ENCODE results near the gene LRG1.
"Not testable (repeated sequence)": the region's sequence is repeated elsewhere in the genome, so short reads cannot be mapped to it uniquely, and the experiment has no call there.

LRG1 gene

GRCh38 chr19:4553092-4553695 lies 13.4 kb upstream of the LRG1 start:
- DNase-seq (ENCODE audit: low read depth, low spot score): no peak

DNA sequence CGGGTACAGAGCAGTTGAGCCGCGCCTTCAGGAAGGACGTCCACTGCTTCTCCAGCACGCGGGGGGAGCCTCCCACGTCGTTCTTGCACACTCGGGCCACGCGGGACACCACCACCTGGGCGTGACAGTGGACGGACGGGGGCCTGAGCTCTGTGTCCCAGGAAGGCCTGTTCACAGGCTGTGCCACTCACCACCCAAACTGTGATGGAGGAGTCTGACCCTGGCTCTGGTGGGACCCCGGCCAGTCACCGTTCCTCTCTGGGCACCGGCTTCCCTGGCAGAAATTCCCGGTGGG lies 12.6 kb upstream of the LRG1 start:
- no peak for DNase-seq (ENCODE audit: low read depth, low spot score)

- DNase-seq (ENCODE audit: low read depth, low spot score): no peak
Measured at GRCh38 chr19:4550479-4551050, 10.7 kb upstream of the LRG1 start.

- DNase-seq (ENCODE audit: low read depth, low spot score): no peak
Measured at GRCh38 chr19:4550018-4550417, 10.2 kb upstream of the LRG1 start.

DNA sequence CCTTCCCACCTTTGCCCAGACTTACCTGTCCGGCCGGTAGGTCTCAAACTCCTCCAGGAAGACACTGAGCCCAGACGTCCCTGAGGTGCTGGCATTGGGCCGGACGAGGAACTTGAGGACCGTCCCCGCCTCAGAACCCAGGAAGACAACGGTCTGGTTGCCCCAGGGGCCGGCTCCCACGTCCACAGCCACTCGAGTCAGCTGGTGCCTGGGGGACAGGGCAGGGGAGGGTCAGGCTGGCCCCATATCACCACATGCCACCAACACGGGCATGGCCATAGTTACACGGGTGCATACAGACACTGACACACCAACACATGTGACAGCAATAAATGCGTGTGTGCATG lies 8.4 kb upstream of the LRG1 start:
- DNase-seq (ENCODE audit: low read depth, low spot score): no peak

DNA sequence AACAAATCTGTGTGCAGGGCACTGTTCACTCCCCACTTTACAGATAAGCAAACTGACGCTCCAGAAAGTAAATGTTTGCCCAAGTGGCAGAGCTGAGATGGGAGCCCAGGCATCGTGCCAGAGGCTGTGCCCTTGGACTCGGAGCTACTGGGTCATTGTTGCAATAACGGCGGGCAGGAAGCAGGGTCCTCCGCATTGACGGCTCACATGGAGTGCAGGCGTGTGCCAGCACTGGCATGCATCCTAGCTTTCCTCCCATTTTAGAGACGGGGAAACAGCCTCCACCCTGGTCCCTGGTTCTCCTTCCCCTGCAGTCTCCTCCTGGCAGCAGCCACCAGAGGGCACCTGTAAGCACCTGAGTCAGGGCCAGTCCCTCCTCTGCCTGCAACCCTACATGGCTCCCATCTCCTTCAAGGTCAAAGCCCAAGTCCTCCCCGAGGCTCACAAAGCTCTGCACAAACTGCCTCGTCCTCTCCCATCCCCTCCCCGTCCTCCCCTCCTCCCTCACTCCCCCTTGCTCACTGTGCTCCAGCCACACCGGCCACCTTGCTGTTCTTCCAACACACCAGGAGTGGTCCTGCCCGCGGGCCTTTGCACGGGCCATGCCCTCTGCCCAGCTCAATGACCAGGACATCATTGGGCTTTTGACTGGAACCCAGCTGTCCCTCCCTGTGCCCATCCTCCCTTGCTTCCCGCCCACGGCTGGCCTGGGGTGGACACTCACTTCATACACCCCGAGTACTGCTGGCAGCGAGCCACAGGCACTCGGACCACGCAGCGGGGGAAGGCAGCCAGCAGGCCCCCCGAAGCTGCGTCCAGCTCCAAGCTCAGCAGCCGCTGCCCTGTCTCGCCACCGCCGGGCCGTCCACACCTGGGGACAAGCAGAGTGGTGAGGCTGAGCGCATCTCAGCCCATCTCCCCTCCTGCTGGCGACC lies 7.7 kb upstream of the LRG1 start:
- DNase-seq (ENCODE audit: low read depth, low spot score): no peak

DNA sequence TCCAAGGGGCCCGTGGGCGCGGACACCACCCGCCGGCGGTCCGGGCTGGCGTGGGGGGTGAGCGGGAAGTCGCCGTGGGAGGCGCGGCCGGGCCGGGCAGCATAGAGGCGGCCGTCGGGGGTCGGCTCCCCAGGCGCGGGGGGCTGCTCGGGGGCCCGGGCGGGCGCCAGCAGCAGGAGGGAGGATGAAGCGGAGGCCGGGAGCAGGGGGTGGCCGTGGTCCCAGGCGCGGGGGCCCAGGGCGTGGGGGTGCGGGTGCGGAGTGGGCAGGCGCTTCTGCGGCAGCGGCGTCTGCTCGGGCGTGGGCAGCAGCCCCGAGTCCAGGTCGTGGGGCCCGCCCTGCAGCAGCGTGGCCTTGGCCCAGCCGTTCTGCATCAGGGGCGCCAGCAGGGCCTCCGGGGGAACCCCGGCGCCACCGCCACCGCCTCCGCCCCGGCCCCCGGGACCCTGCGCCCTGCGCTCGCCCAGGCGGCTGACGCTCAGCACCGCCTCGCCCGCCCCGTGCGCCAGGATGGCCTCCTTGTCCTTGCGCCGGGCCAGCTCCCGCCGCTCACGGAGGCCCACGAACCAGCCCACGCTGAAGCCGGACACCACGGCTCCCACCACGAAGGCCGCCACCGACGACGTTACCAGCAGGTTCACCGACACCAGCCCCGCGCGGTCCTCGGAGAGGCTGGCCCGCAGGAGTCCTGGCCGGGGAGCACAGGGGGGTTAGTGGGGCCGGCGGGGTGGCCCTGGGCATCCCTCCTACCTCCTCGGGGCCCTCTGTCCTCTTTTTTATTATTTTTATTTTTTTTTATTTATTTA lies 4.2 kb upstream of the LRG1 start:
- DNase-seq (ENCODE audit: low read depth, low spot score): no peak

- DNase-seq (ENCODE audit: low read depth, low spot score): no peak
Measured at GRCh38 chr19:4542896-4543841, 3.3 kb upstream of the LRG1 start.

DNA sequence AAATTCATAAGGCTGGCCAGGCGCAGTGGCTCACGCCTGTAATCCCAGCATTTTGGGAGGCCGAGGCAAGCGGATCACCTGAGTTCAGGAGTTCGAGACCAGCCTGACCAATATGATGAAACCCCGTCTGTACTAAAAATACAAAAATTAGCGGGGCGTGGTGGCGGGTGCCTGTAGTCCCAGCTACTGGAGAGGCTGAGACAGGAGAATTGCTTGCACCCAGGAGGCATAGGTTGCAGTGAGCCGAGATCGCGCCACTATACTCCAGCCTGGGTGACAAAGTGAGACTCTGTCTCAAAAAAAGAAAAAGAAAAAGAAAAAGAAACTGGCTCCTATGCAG lies 1.9 kb upstream of the LRG1 start:
- not testable (repeated sequence) for DNase-seq (ENCODE audit: low read depth, low spot score)

GRCh38 chr19:4541114-4541805 lies 1.4 kb upstream of the LRG1 start:
- no peak for DNase-seq (ENCODE audit: low read depth, low spot score)

DNA sequence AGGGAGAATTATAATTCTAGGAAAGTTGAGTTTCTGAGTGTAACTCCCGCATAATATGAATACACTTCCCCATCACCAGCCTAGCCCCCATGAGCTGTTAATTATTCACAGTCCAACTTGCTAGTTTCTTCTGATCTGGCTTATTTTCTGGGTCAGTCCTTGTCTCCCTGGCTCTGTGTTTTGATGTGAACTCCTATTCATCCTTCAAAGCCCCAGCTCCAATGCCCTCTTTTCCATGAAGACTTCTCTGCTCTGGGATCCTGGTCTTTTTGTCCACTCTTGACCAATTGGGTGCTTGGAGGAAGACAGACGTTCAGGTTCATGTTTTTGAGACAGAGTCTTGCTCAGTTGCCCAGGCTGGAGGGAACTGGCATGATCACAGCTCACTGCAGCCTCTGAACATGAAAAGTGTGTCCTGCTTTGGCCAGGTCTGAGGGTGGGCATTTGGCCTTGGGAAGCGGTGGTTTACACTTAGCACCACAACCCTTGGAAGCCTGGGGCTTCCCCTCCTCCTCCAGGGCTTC lies 605 bp downstream of the LRG1 start:
- DNase-seq (ENCODE audit: low read depth, low spot score): no peak

DNA sequence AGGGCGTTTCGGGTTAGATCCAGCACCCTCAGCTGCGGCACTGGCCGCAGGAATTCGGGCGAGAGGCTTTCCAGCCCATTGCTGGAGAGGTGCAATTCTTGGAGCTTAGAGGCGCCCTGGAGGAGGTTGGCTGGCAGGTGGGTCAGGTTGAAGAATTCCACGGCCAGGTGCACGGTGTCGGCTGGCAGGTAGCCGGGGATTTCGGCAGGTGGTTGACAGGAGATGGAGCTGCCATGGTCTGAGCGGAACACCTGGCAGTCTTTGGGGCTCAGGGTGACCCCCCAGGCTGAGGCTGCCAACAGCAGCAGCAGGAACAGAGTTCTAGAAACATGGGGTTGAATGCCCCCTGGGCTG lies 1.3 kb downstream of the LRG1 start:
- DNase-seq (ENCODE audit: low read depth, low spot score): no peak

GRCh38 chr19:4537953-4538600 lies 1.8 kb downstream of the LRG1 start:
- DNase-seq (ENCODE audit: low read depth, low spot score): no peak

GRCh38 chr19:4536798-4537197 lies 3.0 kb downstream of the LRG1 start:
- no peak for DNase-seq (ENCODE audit: low read depth, low spot score)

DNA sequence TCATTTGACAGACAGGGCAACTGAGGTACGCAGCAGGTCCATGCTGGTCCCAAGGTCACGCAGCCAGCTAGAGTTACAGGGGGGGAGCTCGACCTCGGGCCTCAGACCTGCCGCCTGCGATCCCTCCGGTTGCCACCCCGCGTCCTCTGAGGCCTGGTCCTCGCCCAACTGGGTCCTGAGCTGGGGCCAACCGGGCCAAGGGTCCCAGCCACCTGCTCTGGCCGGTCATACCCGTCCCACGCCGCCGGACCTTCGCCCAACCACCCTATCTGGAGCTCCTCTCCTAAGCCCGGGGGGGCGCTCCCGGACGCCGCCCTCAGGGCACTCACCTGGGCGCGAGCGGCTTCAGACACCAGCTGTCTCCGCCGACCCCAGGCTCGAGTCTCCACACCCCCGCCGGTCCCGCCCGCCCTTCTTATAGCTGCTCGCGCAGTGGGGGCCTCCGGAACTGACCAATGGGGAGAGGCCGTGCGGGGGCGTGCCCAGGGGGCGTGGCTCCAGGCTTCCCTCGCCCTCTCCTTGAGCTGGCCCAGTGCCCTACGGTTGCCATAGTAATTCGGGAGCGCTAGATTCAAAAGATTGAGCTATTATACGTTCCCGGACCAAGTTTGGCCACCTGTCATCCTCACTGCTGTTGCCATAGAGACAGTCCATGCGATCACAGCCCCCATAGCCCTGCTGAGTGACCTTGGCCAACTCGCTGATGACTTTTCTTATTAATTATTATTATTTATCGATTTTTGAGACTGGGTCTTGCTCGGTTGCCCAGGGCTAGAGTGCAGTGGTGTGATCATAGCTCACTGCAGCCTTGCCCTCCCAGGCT lies 4.8 kb downstream of the LRG1 start, which contains the start of gene PLIN5:
PLIN5 (minus strand) TSS at position 389 of the 823 bp plus-strand sequence. CDS start 1,150 bp downstream, outside the sequence.
- DNase-seq (ENCODE audit: low read depth, low spot score): no peak

DNA sequence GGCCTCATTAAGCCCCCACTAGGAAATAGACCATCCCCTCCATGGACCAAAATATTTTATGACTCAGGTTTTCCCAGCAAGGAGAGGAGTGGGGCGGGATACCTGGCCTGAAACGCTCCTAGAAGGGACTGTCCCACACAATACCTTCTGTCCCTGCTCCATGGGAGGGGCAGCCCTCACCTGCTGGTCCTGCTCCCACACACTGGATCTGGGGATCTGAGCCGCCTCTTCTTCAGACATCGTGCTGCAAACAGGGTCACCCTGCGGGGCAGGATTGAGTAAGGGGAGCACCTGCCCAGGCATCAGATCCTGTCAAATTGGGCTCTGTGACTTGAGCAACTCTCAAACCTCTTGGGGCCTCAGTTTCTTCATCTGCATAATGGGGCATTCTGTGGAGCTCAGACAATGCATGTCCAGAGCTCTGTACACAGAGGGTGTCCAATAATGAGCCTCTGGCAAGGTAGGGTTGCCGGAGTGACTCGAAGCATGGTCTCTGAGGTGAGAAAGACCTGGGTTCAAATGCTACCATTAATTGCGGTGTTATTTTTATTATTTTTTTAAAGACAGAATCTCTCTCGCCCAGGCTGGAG lies 5.9 kb downstream of the LRG1 start:
- DNase-seq (ENCODE audit: low read depth, low spot score): no peak

GRCh38 chr19:4533334-4533733 lies 6.5 kb downstream of the LRG1 start:
- no peak for DNase-seq (ENCODE audit: low read depth, low spot score)

DNA sequence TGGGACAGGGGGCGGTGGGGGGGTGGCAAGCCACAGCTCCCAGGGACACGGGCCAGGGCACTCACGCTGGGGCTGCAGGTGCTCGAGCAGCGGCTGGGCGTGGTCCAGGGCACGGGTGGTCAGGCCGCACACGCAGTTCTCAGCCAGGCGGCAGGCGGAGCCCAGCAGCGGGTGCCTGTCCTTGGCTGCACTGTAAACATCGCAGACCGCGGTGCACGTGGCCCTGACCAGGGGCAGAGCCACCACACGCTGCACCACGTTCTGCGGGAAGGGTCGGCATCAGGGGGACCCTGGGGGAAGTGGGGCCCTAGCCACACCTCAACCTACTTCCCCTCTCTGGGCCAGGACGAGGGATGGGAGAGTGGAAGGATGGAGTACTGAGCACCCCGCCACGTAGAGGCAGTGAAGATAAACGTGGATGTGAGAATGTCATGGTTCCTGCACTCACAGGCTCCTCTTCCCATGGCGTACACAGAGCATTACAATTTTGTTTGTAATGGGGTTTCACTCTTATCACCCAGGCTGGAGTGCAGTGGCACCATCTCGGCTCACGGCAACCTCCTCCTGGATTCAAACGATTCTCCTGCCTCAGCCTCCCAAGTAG lies 8.2 kb downstream of the LRG1 start:
- DNase-seq (ENCODE audit: low read depth, low spot score): no peak

All from iPS DF 19.7 (cell line).